ENCODE measurements around the gene ACAD8. TPM values are rescaled to one million over a fixed set of nuclear protein-coding genes. Genes with fewer than 3 reads are reported as not detected.
A peak's percentile ranks its signal among the peaks of the same experiment; 100 is the strongest.
"Not testable (repeated sequence)": the region's sequence is repeated elsewhere in the genome, so short reads cannot be mapped to it uniquely, and the experiment has no call there.

ACAD8 gene
- total and polyA plus RNA-seq, 8 donors, result 15.9 to 38.5 (median 18.2) TPM

DNA sequence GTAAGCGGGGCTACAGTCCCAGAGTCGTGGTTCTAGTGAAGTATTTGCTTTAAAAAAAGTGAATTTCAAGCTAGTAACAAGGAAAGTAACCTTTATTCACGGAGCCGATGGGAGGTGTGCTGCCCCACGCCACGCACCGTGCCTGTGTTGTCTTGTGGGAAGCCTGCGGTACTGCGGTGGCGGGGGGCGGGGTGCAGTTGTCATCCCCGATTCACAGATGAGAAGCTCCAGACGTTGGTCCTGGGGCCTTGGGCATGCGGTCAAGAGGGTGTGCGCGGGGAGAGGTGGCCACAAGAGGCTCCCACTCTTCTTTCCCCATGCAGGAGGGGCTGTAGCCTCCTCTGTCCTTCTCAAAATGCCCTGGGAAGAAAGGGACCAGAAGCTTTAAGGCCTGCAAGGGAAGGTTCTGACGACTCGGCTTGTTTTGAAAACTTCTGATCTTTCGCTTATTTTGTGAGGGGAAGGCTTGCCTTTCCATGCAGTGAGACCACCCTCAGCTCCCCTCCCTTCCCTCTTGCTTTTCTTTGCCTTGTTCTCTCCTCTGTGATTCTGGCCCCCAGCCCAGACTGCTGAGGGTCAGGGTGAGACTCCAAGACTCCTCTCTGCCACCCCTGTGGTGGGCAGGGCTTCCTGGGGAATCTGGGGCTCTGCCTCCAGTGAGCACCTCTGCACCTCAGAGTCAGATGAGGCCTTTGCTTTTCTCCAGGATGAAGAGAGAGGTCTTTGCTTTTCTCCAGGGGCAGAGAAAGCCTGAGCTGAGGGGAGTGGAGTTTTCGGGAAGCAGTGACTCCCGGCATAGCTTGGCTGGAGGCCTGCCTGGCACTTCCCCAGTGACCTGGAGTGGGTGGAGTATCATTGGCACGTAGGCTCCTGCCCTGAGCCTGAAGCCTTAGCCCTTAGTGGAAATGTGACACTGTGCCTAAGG is 29.0 kb downstream of the ACAD8 start:
- intact Hi-C loops (cut with DNase I), result no loop called here
- Histone ChIP-seq H3K4me1 (no peaks in the 10 kb centered on the region), H3K27me3 (peaks cover 0 to 6% (median 0%) of the 10 kb centered on the region in 4 donors), H3K36me3 (no peaks in the 10 kb centered on the region), H3K4me3 (no peak overlapping the region), H3K27ac (no peak overlapping the region), H3K9me3 (no peaks in the 10 kb centered on the region)
- ATAC-seq, result peak in 2 of 4 donors; percentile 57 to 85
- TF ChIP-seq, protein P1, sequence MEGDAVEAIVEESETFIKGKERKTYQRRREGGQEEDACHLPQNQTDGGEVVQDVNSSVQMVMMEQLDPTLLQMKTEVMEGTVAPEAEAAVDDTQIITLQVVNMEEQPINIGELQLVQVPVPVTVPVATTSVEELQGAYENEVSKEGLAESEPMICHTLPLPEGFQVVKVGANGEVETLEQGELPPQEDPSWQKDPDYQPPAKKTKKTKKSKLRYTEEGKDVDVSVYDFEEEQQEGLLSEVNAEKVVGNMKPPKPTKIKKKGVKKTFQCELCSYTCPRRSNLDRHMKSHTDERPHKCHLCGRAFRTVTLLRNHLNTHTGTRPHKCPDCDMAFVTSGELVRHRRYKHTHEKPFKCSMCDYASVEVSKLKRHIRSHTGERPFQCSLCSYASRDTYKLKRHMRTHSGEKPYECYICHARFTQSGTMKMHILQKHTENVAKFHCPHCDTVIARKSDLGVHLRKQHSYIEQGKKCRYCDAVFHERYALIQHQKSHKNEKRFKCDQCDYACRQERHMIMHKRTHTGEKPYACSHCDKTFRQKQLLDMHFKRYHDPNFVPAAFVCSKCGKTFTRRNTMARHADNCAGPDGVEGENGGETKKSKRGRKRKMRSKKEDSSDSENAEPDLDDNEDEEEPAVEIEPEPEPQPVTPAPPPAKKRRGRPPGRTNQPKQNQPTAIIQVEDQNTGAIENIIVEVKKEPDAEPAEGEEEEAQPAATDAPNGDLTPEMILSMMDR (IDR thresholded peaks at IDR 0.05), result no peak
- WGBS, 2 donors, result 79 to 81% methylated on average over 22 of the region's 22 CpGs
- FAIRE-seq, result no peak
- no peak for DNase-seq

GRCh38 chr11:134283461-134284230 is 30.3 kb downstream of the ACAD8 start:
- TF ChIP-seq, protein P1 (IDR thresholded peaks at IDR 0.05), result no peak
- no peaks in the 10 kb centered on the region for H3K4me1 ChIP-seq
- no peak overlapping the region for H3K27ac ChIP-seq
- no peaks in the 10 kb centered on the region for H3K36me3 ChIP-seq
- no peaks in the 10 kb centered on the region for H3K27me3 ChIP-seq
- FAIRE-seq (no peak), ATAC-seq (no peak), DNase-seq (no peak)
- 81 to 84% methylated on average over 16 of the region's 16 CpGs for WGBS, 2 donors
- no peak overlapping the region for H3K4me3 ChIP-seq
- intact Hi-C loops (cut with DNase I), result no loop called here
- no peaks in the 10 kb centered on the region for H3K9me3 ChIP-seq

DNA sequence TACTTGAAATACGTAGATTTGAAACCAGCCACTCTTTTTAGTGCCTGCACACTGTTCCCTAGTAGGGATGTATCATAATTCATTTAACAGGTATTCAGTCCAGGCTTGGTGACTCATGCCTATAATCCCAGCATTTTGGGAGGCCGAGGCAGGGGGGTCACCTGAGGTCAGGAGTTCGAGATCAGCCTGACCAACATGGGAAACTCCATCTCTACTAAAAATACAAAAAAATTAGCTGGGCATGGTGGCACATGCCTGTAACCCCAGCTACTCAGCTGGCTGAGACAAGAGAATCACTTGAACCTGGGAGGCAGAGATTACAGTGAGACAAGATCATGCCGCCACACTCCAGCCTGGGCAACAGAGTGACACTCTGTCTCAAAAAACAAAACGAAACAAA is 31.0 kb downstream of the ACAD8 start:
- H3K4me1 ChIP-seq; DNase-seq; H3K27me3 ChIP-seq; H3K36me3 ChIP-seq; H3K4me3 ChIP-seq; intact Hi-C loops (cut with DNase I); H3K27ac ChIP-seq; ATAC-seq; FAIRE-seq; H3K9me3 ChIP-seq: not testable (repeated sequence)
- WGBS, 2 donors, result 81 to 92% methylated on average over 5 of the region's 5 CpGs

- no peaks in the 10 kb centered on the region for H3K4me1 ChIP-seq
- H3K9me3 ChIP-seq, result no peaks in the 10 kb centered on the region
- ATAC-seq, result no peak
- 73 to 82% methylated on average over 12 of the region's 12 CpGs for whole genome bisulfite sequencing, 2 donors
- no peak for FAIRE-seq
- H3K27me3 ChIP-seq, result no peaks in the 10 kb centered on the region
- no peaks in the 10 kb centered on the region for H3K36me3 ChIP-seq
- DNase-seq, result no peak
- H3K27ac ChIP-seq, result no peak overlapping the region
- intact Hi-C loops (cut with DNase I), result no loop called here
- H3K4me3 ChIP-seq, result no peak overlapping the region
- TF ChIP-seq, protein P1 (IDR thresholded peaks at IDR 0.05), result no peak
Measured at GRCh38 chr11:134287561-134287960, 34.2 kb downstream of the ACAD8 start.

DNA sequence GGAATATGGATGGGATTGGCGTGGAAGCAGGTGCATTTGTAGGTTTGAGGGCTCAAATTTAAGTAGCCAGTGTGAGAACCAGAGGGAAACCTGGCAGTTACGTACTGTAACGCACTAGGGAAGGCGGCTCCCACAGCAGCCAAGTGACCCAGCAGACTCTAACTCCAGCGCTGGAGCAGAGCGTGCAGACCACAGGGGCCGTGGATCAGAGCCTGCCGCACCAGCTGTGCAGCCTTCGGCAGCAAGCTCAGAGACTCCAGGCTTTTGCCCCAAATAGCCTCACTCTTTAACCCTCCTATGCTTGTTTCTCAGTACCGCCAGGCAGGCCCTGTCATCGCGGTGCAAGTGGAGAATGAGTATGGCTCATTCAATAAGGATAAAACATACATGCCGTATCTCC is 35.1 kb downstream of the ACAD8 start:
- Histone ChIP-seq H3K4me1 (no peaks in the 10 kb centered on the region), H3K27ac (no peak overlapping the region), H3K9me3 (no peaks in the 10 kb centered on the region), H3K4me3 (no peak overlapping the region), H3K27me3 (no peaks in the 10 kb centered on the region), H3K36me3 (no peaks in the 10 kb centered on the region)
- FAIRE-seq, result no peak
- intact Hi-C loops (cut with DNase I), result no loop called here
- no peak for DNase-seq
- no peak for ATAC-seq
- WGBS, 2 donors, result 90 to 92% methylated on average over 13 of the region's 13 CpGs
- TF ChIP-seq, protein P1 (IDR thresholded peaks at IDR 0.05), result no peak
